Cerebellar nuclear complex (tissue), 1 donor: ENCODE results near the gene MDC1.

Experiments used
- DNase-seq, 2 experiments: peaks; one replicate each; lab custom pipeline; 2025; lab: John Stamatoyannopoulos, UW

Gene MDC1

DNA sequence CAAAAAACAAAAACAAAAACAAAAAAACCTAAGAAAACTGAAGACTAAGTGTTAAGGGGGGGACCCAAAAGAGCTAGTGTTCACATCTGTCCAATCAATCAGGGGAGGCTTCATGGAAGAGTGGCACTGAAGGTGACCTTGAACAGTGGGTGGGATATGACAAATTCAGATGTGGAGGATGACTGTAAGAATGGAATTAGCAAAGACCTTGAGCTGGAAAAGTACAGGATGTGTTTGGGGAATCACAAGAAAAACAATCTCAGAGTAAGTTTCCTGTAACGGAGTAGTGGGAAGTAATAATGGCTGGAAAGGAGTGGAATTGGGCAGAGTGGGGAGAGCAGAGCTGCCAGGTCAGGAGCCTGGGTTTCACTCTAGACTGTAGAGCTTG lies 30.2 kb upstream of the MDC1 start:
- DNase-seq: no peak

GRCh38 chr6:30744054-30744805 lies 27.1 kb upstream of the MDC1 start, which contains the start of gene IER3:
Gene IER3 (minus strand): TSS chr6:30744547. CDS start chr6:30744518, 29 bp downstream.
- DNase-seq: no peak

DNA sequence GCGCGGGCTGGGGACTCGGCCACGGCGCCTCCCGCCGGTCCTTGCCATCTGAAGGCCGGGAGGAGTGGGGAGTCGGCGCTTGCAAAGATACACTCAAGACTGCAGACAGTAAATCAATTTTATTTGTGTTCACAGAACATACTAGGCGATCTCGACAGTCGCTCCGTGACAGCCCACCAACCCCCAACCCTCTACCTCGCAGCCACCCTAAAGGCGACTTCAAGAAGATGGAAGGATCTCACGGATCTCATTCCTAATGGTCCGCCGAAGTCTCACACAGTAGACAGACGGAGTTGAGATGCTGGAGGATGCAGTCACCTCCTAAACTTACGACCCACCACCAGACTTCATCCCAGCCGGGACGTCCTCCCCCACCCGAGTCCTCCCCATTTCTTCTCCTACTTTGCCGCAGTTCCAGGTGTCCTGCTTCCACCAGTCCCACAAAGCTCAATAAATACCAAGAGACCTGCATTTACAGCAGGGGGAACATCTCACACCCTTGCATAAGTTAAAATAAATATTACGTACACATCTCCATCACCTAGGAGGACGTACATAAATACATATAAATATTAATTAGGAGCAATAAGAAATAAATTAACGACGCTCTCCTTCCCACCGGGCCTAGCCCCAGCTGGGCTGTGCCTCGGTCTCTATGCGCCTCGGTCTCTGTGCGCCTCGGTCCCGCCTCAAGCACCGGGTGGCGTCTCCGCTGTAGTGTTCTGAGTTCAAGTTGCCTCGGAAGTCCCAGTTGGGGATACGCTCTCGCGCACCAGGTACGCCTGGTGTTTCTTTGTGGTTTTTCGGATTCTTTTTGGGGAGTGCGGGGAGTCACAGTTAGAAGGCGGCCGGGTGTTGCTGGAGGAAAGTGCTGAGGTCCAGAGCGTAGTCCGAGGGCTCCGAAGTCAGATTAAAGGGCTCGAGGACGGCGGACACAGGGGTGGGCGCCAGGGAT lies 26.3 kb upstream of the MDC1 start:
- no peak for DNase-seq

DNA sequence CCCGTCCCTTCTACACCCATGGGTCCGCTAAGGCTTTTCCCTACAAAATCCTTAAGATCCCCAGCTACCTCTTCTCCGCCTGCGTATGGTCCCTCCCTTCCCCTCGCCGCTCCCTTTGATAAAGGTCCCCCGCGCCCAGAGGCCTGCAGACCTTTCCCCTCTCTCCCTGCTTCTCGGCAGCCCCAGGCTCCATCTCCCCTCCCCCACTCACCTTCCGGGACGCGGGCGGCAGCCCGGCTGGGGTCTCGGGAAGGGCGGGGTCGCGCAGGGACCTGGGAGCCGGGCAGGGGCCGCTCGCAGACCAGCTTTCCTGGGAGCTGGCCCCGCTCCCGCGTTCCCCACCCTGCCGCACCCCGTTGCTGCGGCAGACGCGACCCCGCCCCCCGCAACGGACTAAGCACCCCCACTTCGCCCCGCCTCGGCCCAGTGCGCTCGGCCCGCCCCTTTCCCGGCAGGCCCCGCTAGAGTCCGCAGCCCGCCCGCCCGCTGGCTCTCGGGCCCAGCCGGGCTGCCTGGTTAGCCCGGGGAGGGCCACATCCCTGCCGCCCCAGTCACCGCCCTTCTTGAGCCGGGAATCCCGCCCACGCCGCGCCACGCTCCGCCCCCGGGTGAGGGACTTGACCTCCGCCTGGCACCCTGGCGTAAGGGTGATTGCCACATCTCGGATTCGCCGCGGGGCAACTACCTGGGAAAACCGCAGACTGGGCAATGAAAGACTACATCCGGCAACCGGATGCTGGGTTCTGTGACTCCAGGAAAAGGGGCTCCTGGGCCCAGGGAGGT lies 25.4 kb upstream of the MDC1 start, which contains the start of gene FLOT1:
Gene FLOT1, minus strand, starts transcription at position 372 of the 783 bp plus-strand sequence. CDS start 498 bp downstream, outside the sequence.
- peak in 1 of 2 experiments; percentile 74 for DNase-seq

DNA sequence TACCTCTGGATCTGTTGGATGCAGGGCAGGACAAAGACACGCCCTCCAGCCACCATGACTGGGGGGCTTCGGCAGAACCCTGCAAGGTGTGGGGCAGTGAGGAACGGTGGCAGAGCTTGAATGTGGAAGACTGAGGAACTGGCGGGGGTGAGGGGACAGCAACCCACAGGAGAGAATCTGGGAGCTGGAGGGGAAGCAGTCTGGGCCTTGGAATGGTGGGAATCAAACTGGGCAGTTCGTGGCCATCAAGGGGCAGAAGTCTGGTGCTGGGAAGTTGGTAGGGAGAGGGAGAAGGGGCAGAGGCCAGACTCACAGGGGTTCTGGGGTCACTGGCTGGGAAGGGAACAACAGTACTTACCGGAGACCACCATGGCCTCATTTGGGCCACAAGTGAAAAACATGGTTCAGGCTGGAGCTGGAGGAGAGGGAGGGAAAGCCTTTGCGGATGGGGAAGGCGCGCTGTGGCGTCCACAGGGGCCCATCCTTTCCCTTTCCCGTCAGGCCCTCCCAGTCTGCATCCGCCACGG lies 24.8 kb upstream of the MDC1 start:
- no peak for DNase-seq

DNA sequence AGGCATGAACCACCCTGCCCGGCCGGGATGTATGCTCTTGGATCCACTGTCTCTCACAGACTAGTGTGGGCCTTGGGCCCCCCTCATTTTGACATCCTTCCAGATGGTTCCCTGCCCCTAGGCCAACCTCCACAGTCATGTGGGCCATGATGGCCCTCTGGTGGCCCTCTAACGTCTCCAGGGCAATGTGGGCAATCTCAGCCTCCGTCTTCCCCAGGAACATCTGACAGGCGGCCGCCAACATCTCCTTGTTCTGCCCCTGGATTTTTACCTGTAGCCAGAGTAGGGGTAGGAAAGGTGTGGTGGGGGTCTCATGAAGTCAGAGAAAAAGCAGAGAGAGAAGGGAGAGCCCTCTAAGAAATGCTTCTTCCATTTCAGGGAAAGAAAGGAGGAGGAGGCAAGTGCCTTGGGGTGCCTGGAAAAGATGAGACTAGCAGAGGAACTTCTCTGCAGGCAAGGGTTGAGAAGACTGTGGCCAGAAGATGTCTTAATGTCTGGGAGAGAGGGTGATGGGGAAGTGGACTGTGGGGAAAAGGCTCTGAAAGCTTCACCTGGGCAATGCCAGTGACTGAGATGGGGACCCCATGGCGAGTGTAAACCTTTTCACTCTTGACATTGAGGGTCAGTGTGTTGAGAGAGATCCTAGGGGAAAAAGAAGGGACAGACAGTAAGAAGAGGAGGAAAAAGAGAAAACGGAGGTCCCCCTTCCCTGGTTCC lies 24.1 kb upstream of the MDC1 start:
- no peak for DNase-seq

DNA sequence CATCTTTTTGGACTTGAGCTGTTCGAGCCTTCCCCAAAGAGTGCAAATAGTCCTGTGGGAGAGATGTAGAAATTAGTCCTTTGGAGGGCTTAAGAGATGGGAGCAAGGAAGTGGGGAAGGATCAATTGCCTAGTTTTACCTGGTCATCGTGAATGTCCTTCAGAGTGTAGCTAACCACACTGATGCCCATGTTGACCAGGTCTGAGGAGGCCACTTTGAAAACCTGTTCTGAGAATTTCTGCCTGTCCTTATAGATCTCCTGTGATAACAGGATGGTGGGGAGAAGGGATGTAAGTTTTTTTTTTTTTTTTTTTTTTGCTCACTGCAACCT lies 23.4 kb upstream of the MDC1 start:
- DNase-seq: no peak

DNA sequence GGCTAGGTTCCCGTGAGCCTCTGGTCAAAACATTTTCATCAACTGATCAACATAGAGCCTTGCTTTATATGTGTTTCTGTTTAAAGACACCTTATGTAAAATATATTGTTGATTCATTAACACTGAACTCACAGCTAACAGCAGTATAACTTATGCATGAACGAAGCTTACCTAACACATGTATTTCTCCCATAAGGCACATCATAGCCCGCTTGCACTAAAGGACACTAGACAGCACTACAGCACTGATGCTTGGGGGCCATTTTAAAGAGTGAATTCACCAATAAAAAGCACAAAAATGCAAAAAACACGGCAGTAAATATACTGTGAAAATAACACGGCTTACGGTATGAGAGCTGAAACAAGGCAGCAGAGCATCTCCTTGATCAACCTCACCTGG lies 21.5 kb upstream of the MDC1 start:
- no peak for DNase-seq

GRCh38 chr6:30735668-30736314 lies 18.7 kb upstream of the MDC1 start:
- DNase-seq: no peak

GRCh38 chr6:30732237-30732943 lies 15.3 kb upstream of the MDC1 start:
- DNase-seq: no peak

DNA sequence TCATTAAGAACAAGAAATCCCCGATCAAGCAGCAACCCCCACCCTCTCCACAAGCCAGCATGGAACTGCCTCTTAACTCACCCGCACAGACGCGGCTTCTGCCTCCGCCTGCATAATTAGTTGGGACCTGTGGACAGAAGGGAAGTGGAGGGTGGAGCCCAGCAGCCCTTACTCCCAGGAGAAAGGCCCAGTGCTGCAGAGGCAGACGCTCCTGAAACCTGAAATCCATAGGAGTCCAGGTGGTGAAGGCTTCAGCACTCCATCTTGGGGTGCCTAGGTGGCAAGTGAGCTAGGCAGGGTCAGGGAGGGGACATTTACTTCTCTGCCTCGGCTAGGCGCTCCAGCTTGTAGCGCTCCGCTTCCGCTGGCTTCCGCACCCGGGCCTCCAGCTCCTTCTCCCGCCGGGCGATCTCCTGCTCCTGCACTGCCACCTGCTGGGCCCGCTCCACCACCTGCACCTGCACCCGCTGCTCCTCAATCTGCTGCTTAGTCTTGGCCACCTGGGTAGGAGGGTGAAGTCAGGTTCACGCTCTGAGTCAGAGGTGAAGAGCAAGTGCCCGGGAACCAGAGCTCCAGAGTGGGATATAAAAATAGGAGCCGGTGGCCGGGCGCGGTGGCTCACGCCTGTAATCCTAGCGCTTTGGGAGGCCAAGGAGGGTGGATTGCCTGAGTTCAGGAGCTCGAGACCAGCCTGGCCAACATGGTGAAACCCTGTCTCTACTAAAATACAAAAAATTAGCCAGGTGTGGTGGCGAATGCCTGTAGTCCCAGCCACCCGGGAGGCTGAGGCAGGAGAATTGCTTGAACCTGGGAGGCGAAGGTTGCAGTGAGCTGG lies 13.7 kb upstream of the MDC1 start:
- no peak for DNase-seq

DNA sequence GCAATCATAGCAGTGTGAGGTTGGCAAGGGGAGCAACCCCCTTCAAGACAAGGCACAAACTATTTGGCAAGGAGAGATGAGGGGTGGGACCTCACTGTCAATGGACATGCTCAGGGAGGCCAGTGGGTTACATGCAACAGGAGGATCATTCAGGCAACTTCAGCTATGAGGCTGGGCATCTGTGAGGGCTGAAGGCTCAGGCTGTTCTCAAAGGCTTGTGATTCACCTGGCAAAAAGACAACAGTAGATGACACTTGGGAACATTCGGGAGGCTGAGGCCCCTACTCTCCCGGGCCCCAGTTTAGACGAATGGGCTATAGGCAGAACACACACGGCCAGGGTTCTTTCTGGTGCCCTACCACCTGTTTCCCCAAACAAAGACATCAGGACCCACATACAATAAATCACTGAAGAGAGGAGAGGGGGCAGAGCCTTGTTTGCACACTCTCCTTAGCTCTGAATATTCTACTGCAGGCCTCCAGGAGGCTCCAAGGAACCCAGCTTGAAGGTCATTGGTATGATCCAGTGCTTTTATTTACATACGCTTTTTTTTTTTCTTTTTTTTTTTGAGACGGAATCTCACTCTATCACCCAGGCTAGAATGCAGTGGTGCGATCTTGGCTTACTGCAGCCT lies 11.0 kb upstream of the MDC1 start:
- no peak for DNase-seq

DNA sequence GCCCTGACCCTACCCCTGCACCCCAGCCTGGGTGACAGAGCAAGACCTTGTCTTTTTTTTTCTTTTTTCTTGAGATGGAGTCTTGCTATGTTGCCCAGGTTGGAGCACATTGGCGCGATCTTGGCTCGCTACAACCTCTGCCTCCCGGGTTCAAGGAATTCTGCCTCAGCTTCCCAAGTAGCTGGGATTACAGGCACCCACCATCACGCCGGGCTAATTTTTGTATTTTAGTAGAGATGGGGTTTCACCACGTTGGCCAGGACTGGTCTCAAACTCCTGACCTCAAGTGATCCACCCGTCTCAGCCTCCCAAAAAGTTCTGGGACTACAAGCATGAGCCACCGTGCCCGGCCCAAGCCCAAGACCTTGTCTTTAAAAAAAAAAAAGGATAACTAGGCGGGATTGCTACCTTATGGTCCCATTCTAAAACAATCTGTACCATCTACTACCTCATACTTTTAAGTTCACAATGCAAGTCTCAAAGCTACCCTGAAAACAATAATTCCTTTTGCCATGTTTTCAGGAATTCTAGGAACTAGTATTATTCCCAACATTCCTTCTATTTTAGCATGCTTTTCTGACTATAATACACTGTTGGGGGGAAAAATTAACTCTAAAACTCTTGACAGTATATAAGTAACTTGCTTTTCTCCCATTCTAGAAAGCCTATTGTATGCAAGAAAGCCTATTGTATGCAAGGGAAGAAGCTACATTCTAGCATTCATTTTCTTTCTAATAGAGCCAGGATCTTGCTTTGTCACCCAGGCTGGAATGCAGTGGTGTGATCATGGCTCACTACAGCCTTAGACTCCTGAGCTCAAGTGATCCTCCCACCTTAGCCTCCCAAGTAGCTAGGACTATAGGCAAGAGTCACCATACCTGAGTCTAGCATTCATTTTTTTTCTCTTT lies 9.7 kb upstream of the MDC1 start:
- DNase-seq: no peak

GRCh38 chr6:30725713-30726505 lies 8.8 kb upstream of the MDC1 start:
- no peak for DNase-seq

GRCh38 chr6:30724906-30725667 lies 8.0 kb upstream of the MDC1 start:
- no peak for DNase-seq
